HG03095 (cell line): ENCODE results near the gene KCNK6.

Source experiments
- ATAC-seq: cut with Tn5 transposase; IDR thresholded peaks from one replicate; pipeline ENCODE4 v1.9.1; 2021; ENCODE audit warnings: moderate library complexity; ENCODE audit not compliant: unreplicated experiment

The KCNK6 gene

DNA sequence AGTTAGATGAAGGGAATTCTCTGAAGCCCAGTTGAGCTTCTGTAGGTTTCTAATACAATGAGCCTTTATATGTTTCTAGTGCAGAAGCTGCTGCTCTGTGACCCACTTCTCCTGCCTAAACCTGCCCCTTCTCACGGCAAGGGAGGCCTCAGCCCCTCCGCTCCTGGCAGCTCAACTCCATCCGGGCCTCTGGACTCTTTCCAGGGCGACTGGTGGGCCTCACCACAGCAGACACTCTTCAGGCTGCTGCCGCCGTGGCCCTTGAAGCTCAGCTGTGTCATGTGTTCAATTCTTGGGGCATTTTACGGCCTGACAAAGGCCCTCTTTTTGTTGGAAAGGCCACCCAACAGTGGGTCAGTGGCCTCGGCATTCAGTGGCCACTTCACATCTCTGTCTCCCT, 25.6 kb upstream of the KCNK6 start:
- no peak for ATAC-seq

GRCh38 chr19:38298821-38299680, 20.6 kb upstream of the KCNK6 start:
- no peak for ATAC-seq

DNA sequence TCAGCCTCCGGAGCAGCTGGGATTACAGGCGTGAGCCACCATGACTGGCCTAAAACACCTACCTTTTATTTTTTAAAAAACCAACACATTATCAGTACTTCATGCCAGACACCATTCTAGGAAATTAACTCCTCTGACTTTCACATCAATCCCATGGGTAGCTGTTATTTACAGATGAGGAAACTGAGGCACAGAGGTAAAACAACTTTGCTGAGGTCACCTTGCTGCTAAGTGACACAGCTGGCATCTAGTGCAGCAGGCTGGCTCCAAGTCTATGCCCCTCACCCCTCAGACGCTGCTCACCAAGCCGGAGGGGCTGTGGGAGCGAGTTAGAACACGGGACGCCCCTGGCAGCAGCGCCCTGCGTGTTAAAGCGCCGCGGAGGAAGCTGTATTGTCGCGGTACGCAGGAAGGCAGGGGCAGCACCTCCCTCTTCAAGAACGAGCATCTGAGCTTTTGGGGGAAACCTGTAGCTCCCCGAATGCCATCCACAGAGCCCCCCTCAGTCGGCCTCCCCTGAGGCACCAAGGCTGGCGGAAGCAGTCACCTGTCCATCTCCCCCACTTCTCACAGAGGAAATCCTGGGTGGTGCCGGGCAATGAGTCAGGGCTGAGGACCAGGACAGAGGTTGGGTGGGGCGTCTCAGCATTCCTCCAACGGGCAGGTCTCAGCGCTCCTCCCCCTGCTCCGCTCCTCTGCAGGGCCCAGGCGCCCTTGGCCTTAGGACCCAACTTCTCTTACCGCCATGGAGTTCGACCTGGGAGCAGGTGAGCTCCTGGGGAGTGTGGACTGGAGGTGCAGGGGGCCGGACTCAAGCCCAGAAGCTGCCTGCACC, 15.9 kb upstream of the KCNK6 start, which contains the start of gene C19orf33:
Gene C19orf33 (plus strand): TSS at position 735 of the 835 bp plus-strand sequence. CDS start 11 bp downstream, at position 746.
- no peak for ATAC-seq

DNA sequence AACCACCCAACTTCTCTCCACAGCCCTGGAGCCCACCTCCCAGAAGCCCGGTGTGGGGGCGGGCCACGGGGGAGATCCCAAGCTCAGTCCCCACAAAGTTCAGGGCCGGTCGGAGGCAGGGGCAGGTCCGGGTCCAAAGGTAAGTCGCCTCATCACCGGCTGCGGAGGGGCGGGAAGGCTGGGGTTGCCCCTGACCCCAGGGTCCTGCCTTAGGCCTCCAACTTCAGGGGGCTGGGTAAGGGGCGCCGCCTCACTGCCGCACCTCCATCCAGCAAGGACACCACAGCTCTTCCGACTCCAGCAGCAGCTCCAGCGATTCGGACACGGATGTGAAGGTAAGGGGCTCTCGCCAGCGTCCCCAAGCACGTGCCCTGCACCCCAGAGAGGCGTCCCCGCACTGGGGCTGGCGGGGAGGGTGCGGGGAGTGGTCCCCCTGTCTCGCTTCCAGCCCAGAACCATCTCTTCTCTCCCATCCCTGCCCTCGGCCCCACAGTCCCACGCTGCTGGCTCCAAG, 15.2 kb upstream of the KCNK6 start:
- no peak for ATAC-seq

GRCh38 chr19:38304866-38305429, 14.7 kb upstream of the KCNK6 start:
- ATAC-seq: no peak

- no peak for ATAC-seq
Observed at GRCh38 chr19:38306236-38306635, 13.4 kb upstream of the KCNK6 start.

GRCh38 chr19:38307076-38307475, 12.6 kb upstream of the KCNK6 start:
- no peak for ATAC-seq

DNA sequence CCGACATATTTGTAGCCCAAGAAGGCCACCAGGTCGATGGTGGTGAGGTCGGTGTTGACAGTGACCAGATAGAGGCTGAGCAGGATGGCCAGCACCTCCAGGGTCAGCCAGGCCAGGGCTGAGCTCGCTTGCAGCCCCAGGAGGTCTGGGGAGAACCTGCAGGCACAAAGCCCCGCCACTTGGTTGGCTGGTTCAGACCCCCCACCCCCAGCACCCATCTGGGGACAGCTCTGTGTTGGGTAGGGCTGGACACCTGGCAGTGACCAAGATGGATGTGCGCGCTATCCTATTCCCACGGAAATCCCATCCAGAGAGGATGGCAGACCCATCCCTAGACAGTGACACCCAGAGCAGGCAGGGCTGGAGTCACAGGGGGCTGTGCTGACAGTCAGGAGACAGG, 12.0 kb upstream of the KCNK6 start:
- ATAC-seq: no peak

- no peak for ATAC-seq
Observed at GRCh38 chr19:38308006-38308766, 11.5 kb upstream of the KCNK6 start.

DNA sequence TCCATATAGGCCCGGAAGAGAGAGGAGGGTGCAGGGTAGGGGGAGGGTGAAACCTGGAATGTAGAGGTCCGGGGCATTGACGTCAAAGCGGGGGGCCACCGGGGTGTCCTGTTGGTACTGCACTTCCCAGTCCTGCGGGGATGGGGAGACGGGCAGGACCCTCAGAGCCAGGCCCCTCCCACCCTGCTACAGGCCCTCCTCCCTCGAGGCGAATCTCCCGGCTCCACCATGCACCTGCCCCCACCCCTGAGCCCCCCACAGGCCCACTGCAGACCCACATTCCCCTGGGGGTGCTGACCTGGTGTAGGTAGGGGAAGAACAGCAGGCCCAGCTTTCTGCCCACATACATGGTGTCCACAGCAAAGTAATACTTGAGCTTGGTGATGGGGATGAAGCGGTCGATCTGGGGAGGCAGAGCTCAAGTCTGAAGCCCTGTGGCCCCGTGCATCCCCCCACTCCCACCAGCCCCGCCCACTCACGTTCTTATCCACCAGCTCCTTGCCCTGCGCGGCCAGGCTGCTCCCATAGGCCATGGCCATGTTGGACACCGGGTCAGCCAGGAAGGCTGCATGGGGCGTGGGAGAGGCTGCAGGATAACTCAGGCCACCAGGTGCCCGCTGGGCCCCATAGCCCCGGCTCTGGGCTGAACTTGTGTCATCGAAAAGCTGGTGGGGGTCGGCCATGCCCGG, 10.6 kb upstream of the KCNK6 start:
- ATAC-seq: no peak

GRCh38 chr19:38309615-38310278, 9.9 kb upstream of the KCNK6 start:
- ATAC-seq: no peak

DNA sequence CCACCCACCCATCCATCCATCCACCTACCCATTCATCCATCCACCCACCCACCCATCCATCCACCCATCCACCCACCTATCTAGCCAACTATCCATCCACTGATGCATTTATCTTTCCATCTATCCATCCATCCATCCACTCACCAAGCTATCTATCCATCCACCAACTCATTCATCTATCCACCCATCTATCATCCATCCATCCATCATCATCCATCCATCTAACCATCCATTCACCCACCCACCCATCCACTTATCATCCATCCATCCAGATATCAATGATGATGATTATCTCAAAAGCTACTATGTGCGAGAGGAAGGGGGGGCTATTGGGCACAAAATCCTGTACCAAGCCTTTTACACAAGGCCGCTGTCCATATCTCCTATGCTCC, 9.4 kb upstream of the KCNK6 start:
- ATAC-seq: no peak

DNA sequence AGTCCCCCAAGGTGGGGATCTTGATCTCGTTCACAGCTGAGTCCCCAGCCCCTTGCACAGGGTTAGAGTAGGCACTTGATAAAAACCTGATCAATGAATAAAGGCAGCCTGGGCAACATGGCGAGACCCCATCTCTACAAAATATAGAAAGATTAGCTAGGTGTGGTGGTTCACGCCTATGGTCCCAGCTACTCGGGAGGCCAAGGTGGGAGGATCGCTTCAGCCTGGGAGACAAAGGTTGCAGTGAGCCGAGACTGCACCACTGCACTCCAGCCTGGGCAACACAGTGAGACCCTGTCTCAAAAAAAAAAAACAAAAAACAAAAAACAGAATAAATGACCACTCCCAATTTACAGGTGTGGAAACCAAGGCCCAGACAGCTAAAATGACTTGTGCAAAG, 8.7 kb upstream of the KCNK6 start:
- no peak for ATAC-seq

DNA sequence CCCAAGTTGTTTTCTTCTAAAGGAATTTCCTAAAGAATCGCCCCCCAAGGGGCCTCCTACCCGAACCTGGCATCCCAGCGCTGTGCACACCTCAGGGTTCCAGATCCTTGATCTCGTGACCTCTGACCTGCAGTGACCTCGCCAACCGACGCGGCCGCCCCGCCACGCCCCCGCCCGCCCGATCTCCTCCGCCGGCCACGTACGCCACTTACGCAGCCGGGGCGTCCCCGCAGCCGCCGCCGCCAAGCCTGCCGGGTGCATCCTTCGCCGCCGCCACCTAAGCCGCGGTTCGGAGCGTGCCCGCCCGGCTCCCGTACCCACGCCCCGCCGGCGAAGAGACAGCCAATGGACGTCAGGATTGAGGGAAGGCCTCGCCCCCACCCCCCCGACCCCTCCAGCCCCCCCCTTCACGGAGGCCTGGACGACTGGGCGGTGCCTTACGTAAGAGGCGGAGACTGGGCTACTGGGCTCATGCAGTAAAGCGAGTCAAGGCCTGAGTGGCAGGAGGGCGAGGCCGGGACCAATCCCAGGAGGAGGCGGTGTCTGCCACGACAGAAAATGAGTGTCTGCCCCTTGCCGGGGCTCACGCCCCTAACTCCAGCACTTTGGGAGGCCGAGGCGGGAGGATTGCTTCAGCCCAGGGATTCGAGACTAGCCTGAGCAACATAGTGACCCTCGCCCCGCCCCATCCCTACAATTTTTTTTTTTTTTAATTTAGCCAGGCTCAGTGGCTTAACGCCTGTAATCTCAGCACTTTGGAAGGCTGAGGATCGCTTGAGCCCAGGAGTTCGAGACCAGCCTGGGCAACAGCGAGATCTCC, 3.8 kb upstream of the KCNK6 start, which contains the start of gene YIF1B:
Gene YIF1B (minus strand): TSS at position 291 of the 820 bp plus-strand sequence. CDS start 30 bp downstream, at position 261.
- ATAC-seq: peak; percentile 78

DNA sequence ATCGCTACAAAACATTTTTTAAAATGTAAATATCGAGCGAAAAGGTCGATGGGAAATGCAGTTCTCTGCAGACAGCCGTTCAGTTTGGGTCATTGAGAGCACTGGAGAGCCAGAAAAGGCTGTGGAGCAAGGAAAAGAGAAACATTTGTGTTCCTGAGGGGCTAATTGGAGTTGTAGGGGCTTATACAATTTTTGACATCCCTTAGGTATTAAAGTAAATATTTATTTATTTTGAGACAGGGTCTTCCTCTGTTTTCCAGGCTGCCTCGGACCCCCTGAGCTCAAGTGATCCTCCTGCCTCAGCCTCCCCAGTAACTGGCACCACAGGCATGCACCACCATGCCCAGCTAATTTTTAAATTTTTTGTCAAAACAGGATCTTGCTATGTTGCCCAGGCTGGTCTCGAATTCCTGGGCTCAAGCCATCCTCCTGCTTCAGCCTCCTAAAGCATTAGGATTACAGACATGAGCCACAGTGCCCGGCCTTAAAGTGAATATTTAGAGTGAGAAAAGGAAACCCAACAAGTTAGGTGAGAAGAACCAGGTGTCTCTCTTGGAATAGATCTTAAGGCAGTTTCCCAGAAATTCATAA, 3.1 kb upstream of the KCNK6 start:
- ATAC-seq: no peak

- no peak for ATAC-seq
Observed at GRCh38 chr19:38317104-38317612, 2.5 kb upstream of the KCNK6 start.

- ATAC-seq: no peak
Observed at GRCh38 chr19:38318660-38319059, 985 bp upstream of the KCNK6 start.

DNA sequence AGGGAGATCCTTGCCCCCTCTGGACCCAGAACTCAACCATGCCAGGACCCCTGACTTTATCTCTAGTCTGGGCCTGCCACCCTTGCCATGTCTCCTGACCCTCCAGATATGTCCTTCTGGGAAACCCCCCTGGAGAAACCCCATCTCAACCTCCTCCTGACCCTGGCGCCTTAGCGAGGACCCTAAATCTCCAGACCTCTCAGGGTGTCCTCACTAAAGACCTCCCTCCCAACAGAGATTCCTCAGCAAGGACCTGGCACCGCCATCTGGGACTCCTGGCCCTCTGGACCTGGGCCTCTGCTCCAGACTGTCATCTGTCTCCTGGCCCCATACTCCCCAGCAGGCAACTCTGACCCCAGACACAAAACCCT, 1.3 kb downstream of the KCNK6 start:
- no peak for ATAC-seq
